Loucy (cell line): ENCODE measurements around the gene FBXO42.

Source experiments
- H2AFZ ChIP-seq: fragments of 200-600 bp; sonication (generic); 2 replicates; pipeline ENCODE4 v1.6.0; 2016; ENCODE audit warnings: antibody characterized with exemption, mild to moderate bottlenecking, low read length, moderate library complexity
- H3F3A ChIP-seq: fragments of 200-600 bp; 2 replicates; pipeline ENCODE4 v1.6.0; 2016; ENCODE audit warnings: antibody characterized with exemption, low read depth, mild to moderate bottlenecking
- H3K27me3 ChIP-seq: fragments of 200-600 bp; sonication (generic); 2 replicates; pipeline ENCODE4 v1.6.1; 2014; ENCODE audit warnings: low read length, mild to moderate bottlenecking; ENCODE audit not compliant: insufficient read depth, poor library complexity, severe bottlenecking
- H3K36me3 ChIP-seq: fragments of 200-600 bp; sonication (generic); 2 replicates; pipeline ENCODE4 v1.6.1; 2016; ENCODE audit warnings: low read length; ENCODE audit not compliant: insufficient read depth
- H3K4me1 ChIP-seq: fragments of 200-600 bp; sonication (generic); 2 replicates; pipeline ENCODE4 v1.5.1; 2014; ENCODE audit warnings: low read length, mild to moderate bottlenecking; ENCODE audit not compliant: insufficient read depth, poor library complexity, severe bottlenecking
- H3K4me2 ChIP-seq: fragments of 200-600 bp; sonication (generic); 2 replicates; pipeline ENCODE4 v1.6.0; 2014; ENCODE audit warnings: antibody characterized with exemption, low read length, low read depth, mild to moderate bottlenecking; ENCODE audit not compliant: poor library complexity, severe bottlenecking
- H3K4me3 ChIP-seq: fragments of 200-600 bp; sonication (generic); 2 replicates; pipeline ENCODE4 v1.5.1; 2014; ENCODE audit warnings: low read length, mild to moderate bottlenecking, mixed read lengths; ENCODE audit not compliant: poor library complexity, severe bottlenecking
- H3K79me2 ChIP-seq: fragments of 200-600 bp; sonication (generic); 2 replicates; pipeline ENCODE4 v1.6.1; 2014; ENCODE audit warnings: low read length; ENCODE audit not compliant: insufficient read depth
- H3K9ac ChIP-seq: fragments of 200-600 bp; sonication (generic); 2 replicates; pipeline ENCODE4 v1.6.0; 2014; ENCODE audit warnings: mild to moderate bottlenecking, low read depth, low read length, moderate library complexity; ENCODE audit not compliant: poor library complexity, severe bottlenecking
- H3K9me2 ChIP-seq: fragments of 200-600 bp; sonication (generic); replicated peaks from 2 replicates; pipeline ENCODE4 v1.6.1; 2016; ENCODE audit warnings: low read depth, low read length, mixed read lengths
- H3K9me3 ChIP-seq: fragments of 200-600 bp; sonication (generic); 2 replicates; pipeline ENCODE4 v1.6.1; 2014; ENCODE audit warnings: mild to moderate bottlenecking, antibody characterized with exemption, low read length, low read depth; ENCODE audit not compliant: insufficient read depth
- H4K20me1 ChIP-seq: fragments of 200-600 bp; sonication (generic); 2 replicates; pipeline ENCODE4 v1.6.0; 2014; ENCODE audit warnings: antibody characterized with exemption, low read length, mild to moderate bottlenecking; ENCODE audit not compliant: insufficient read depth, poor library complexity, severe bottlenecking
- EZH2phosphoT487 ChIP-seq: fragments of 200-600 bp; IDR thresholded peaks from 2 replicates; pipeline ENCODE4 v1.6.1; 2018; ENCODE audit warnings: antibody characterized with exemption, mild to moderate bottlenecking, moderate library complexity, borderline replicate concordance
- TF ChIP-seq, protein P1 (sequence below): fragments of 200-600 bp; sonication (generic); conservative IDR thresholded peaks from 2 replicates; pipeline ENCODE4 v1.5.1; 2014; ENCODE audit warnings: mild to moderate bottlenecking, antibody characterized with exemption, low read length

FBXO42 gene

GRCh38 chr1:16342331-16343062 lies 9.8 kb downstream of the FBXO42 start:
- peaks cover 21% of the 10 kb centered on the region for H4K20me1 ChIP-seq
- TF ChIP-seq, protein P1, sequence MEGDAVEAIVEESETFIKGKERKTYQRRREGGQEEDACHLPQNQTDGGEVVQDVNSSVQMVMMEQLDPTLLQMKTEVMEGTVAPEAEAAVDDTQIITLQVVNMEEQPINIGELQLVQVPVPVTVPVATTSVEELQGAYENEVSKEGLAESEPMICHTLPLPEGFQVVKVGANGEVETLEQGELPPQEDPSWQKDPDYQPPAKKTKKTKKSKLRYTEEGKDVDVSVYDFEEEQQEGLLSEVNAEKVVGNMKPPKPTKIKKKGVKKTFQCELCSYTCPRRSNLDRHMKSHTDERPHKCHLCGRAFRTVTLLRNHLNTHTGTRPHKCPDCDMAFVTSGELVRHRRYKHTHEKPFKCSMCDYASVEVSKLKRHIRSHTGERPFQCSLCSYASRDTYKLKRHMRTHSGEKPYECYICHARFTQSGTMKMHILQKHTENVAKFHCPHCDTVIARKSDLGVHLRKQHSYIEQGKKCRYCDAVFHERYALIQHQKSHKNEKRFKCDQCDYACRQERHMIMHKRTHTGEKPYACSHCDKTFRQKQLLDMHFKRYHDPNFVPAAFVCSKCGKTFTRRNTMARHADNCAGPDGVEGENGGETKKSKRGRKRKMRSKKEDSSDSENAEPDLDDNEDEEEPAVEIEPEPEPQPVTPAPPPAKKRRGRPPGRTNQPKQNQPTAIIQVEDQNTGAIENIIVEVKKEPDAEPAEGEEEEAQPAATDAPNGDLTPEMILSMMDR: no peak
- no peak for TF ChIP-seq EZH2phosphoT487
- no peak overlapping the region for H3K4me2 ChIP-seq
- no peaks in the 10 kb centered on the region for H3K27me3 ChIP-seq
- no peak overlapping the region for H3K4me3 ChIP-seq
- H3K79me2 ChIP-seq: peaks cover 94% of the 10 kb centered on the region
- peaks cover 2% of the 10 kb centered on the region for H3K4me1 ChIP-seq
- no peaks in the 10 kb centered on the region for H3K9me2 ChIP-seq
- no peak overlapping the region for H2AFZ ChIP-seq
- H3F3A ChIP-seq: no peaks in the 10 kb centered on the region
- no peak overlapping the region for H3K9ac ChIP-seq
- H3K9me3 ChIP-seq: no peaks in the 10 kb centered on the region
- peaks cover 2% of the 10 kb centered on the region; the same call in 1 of the 2 replicates for H3K36me3 ChIP-seq

DNA sequence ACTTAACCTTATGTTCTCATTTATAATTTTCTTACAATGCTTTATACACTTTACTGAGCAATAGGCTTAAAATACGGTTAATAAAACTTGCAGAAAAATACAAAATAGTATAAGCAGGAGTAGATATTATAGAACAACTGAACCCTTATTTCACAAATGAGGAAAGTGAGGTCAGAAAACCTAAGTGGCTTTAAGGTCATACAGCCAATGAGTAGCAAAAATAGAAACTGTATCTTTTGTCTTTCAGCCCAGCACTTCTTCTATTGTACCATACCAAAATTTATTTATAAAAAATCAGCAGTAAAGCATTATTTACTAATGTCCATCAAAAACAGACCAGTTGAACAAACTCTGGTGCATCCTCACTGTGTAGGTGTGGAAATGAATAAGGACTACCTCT lies 11.6 kb downstream of the FBXO42 start:
- Histone ChIP-seq H3F3A (no peaks in the 10 kb centered on the region), H3K9ac (no peak overlapping the region), H3K4me1 (no peaks in the 10 kb centered on the region), H3K79me2 (peaks cover 93% of the 10 kb centered on the region), H3K9me3 (no peaks in the 10 kb centered on the region), H3K27me3 (no peaks in the 10 kb centered on the region), H3K36me3 (peaks cover 2% of the 10 kb centered on the region; the same call in 1 of the 2 replicates), H4K20me1 (peaks cover 18% of the 10 kb centered on the region), H3K4me3 (no peak overlapping the region), H3K4me2 (no peak overlapping the region), H2AFZ (no peak overlapping the region), H3K9me2 (no peaks in the 10 kb centered on the region)
- TF ChIP-seq EZH2phosphoT487: no peak
- TF ChIP-seq, protein P1: no peak

- Histone ChIP-seq H3K9ac (no peak overlapping the region), H3K9me2 (no peaks in the 10 kb centered on the region), H3K9me3 (no peaks in the 10 kb centered on the region), H3K27me3 (no peaks in the 10 kb centered on the region), H3F3A (no peaks in the 10 kb centered on the region), H2AFZ (no peak overlapping the region), H4K20me1 (peaks cover 23% of the 10 kb centered on the region), H3K36me3 (peaks cover 2% of the 10 kb centered on the region; the same call in 1 of the 2 replicates), H3K79me2 (peaks cover 93% of the 10 kb centered on the region), H3K4me3 (no peak overlapping the region), H3K4me1 (peaks cover 4% of the 10 kb centered on the region), H3K4me2 (no peak overlapping the region)
- TF ChIP-seq EZH2phosphoT487: no peak
- TF ChIP-seq, protein P1: no peak
Measured at GRCh38 chr1:16338961-16339360, 13.3 kb downstream of the FBXO42 start.
